ENCODE results near the gene COL18A1. TPM values are rescaled to one million over a fixed set of nuclear protein-coding genes. Genes with fewer than 3 reads are reported as not detected.

The COL18A1 gene
- total and polyA plus RNA-seq, 10 donors: 35.0 to 208 (median 86.4) TPM

- H3K27ac ChIP-seq: peak overlapping the region in 4 of 8 donors; percentile 28 to 59 (median 48)
- H3K36me3 ChIP-seq: no peaks in the 10 kb centered on the region
- H3K4me1 ChIP-seq: peaks cover 4 to 23% (median 14%) of the 10 kb centered on the region in 6 donors
- no peaks in the 10 kb centered on the region for H3K9me3 ChIP-seq
- peak; percentile 55 for DNase-seq
- H3K4me3 ChIP-seq: no peak overlapping the region
- peaks cover 0 to 61% (median 0%) of the 10 kb centered on the region in 7 donors for H3K27me3 ChIP-seq (replicated peaks in 1 of 7)
- 65 to 75% (median 73%) methylated on average over 7 of the region's 7 CpGs for WGBS, 5 donors
- intact Hi-C loops (cut with DNase I; ENCODE audit: low total_unique reads): no loop called here
- TF ChIP-seq, protein P1, sequence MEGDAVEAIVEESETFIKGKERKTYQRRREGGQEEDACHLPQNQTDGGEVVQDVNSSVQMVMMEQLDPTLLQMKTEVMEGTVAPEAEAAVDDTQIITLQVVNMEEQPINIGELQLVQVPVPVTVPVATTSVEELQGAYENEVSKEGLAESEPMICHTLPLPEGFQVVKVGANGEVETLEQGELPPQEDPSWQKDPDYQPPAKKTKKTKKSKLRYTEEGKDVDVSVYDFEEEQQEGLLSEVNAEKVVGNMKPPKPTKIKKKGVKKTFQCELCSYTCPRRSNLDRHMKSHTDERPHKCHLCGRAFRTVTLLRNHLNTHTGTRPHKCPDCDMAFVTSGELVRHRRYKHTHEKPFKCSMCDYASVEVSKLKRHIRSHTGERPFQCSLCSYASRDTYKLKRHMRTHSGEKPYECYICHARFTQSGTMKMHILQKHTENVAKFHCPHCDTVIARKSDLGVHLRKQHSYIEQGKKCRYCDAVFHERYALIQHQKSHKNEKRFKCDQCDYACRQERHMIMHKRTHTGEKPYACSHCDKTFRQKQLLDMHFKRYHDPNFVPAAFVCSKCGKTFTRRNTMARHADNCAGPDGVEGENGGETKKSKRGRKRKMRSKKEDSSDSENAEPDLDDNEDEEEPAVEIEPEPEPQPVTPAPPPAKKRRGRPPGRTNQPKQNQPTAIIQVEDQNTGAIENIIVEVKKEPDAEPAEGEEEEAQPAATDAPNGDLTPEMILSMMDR (IDR thresholded peaks at IDR 0.05 in 8 of 11, conservative IDR thresholded peaks at IDR 0.05 in 3 of 11): no peak
- TF ChIP-seq POLR2A (IDR thresholded peaks at IDR 0.05) (no peak), POLR2AphosphoS5 (IDR thresholded peaks at IDR 0.05) (no peak)
Observed at GRCh38 chr21:45388011-45388521, 16.9 kb upstream of the COL18A1 start.

GRCh38 chr21:45388611-45389296 lies 16.2 kb upstream of the COL18A1 start:
- peaks cover 0 to 58% (median 0%) of the 10 kb centered on the region in 7 donors for H3K27me3 ChIP-seq (replicated peaks in 1 of 7)
- 87 to 94% (median 88%) methylated on average over 19 of the region's 19 CpGs for WGBS, 5 donors
- TF ChIP-seq POLR2A (IDR thresholded peaks at IDR 0.05) (no peak), POLR2AphosphoS5 (IDR thresholded peaks at IDR 0.05) (no peak)
- TF ChIP-seq, protein P1 (IDR thresholded peaks at IDR 0.05 in 8 of 11, conservative IDR thresholded peaks at IDR 0.05 in 3 of 11): no peak
- peak overlapping the region in 3 of 8 donors; percentile 28 to 59 (median 53) for H3K27ac ChIP-seq
- intact Hi-C loops (cut with DNase I; ENCODE audit: low total_unique reads): no loop called here
- no peaks in the 10 kb centered on the region for H3K9me3 ChIP-seq
- peak; percentile 49 for DNase-seq
- H3K4me3 ChIP-seq: no peak overlapping the region
- H3K4me1 ChIP-seq: peaks cover 4 to 23% (median 14%) of the 10 kb centered on the region in 6 donors
- H3K36me3 ChIP-seq: no peaks in the 10 kb centered on the region

DNA sequence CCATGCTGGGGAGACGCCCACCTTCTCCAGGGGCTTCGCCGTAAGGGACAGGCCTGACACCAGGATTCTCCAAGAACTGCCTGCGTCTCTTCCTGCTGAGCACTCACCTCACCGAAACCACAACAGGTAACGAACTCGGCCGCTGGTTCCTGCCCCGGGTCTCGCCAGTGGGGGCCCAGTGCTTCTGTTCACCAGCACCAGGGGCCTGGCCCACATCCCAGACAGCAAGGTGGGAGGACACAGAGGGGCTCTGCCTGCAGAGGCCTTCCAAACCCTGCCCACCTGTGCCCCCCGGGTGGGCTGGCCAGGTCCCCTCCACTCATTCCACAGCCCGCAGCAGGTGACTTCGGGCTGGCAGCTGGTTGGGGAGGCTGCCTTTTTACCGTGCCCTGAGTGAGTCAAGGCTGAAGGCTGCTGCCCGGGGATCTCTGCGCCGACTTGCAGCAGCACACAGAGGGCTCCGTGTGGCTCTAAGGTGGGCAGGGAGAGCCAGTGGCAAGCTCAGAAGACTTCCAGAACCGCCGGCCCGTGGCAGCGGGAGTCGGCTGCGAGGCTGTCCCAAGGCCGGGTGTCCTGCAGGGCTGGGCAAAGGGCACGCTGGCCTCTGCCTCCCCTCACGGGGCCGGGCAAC lies 14.7 kb upstream of the COL18A1 start:
- peaks cover 0 to 47% (median 0%) of the 10 kb centered on the region in 7 donors for H3K27me3 ChIP-seq (replicated peaks in 1 of 7)
- no peaks in the 10 kb centered on the region for H3K9me3 ChIP-seq
- no peak overlapping the region for H3K4me3 ChIP-seq
- TF ChIP-seq POLR2A (IDR thresholded peaks at IDR 0.05) (no peak), POLR2AphosphoS5 (IDR thresholded peaks at IDR 0.05) (no peak)
- TF ChIP-seq, protein P1 (IDR thresholded peaks at IDR 0.05 in 8 of 11, conservative IDR thresholded peaks at IDR 0.05 in 3 of 11): no peak
- intact Hi-C loops (cut with DNase I; ENCODE audit: low total_unique reads): no loop called here
- no peak overlapping the region for H3K27ac ChIP-seq
- peak; percentile 56 for DNase-seq
- WGBS, 5 donors: 86 to 88% (median 87%) methylated on average over 23 to 28 of the region's 28 CpGs
- H3K36me3 ChIP-seq: no peaks in the 10 kb centered on the region
- peaks cover 4 to 23% (median 14%) of the 10 kb centered on the region in 6 donors for H3K4me1 ChIP-seq

Measured in spleen (tissue), 11 donors.